Loucy (cell line): ENCODE measurements around the gene APOL5.
"Not testable (repeated sequence)": the region's sequence is repeated elsewhere in the genome, so short reads cannot be mapped to it uniquely, and the experiment has no call there.

Source experiments
- H2AFZ ChIP-seq: fragments of 200-600 bp; sonication (generic); 2 replicates; pipeline ENCODE4 v1.6.0; 2016; ENCODE audit warnings: antibody characterized with exemption, mild to moderate bottlenecking, low read length, moderate library complexity
- H3F3A ChIP-seq: fragments of 200-600 bp; 2 replicates; pipeline ENCODE4 v1.6.0; 2016; ENCODE audit warnings: antibody characterized with exemption, low read depth, mild to moderate bottlenecking
- H3K27me3 ChIP-seq: fragments of 200-600 bp; sonication (generic); 2 replicates; pipeline ENCODE4 v1.6.1; 2014; ENCODE audit warnings: low read length, mild to moderate bottlenecking; ENCODE audit not compliant: insufficient read depth, poor library complexity, severe bottlenecking
- H3K36me3 ChIP-seq: fragments of 200-600 bp; sonication (generic); 2 replicates; pipeline ENCODE4 v1.6.1; 2016; ENCODE audit warnings: low read length; ENCODE audit not compliant: insufficient read depth
- H3K4me1 ChIP-seq: fragments of 200-600 bp; sonication (generic); 2 replicates; pipeline ENCODE4 v1.5.1; 2014; ENCODE audit warnings: low read length, mild to moderate bottlenecking; ENCODE audit not compliant: insufficient read depth, poor library complexity, severe bottlenecking
- H3K4me2 ChIP-seq: fragments of 200-600 bp; sonication (generic); 2 replicates; pipeline ENCODE4 v1.6.0; 2014; ENCODE audit warnings: antibody characterized with exemption, low read length, low read depth, mild to moderate bottlenecking; ENCODE audit not compliant: poor library complexity, severe bottlenecking
- H3K4me3 ChIP-seq: fragments of 200-600 bp; sonication (generic); 2 replicates; pipeline ENCODE4 v1.5.1; 2014; ENCODE audit warnings: low read length, mild to moderate bottlenecking, mixed read lengths; ENCODE audit not compliant: poor library complexity, severe bottlenecking
- H3K79me2 ChIP-seq: fragments of 200-600 bp; sonication (generic); 2 replicates; pipeline ENCODE4 v1.6.1; 2014; ENCODE audit warnings: low read length; ENCODE audit not compliant: insufficient read depth
- H3K9ac ChIP-seq: fragments of 200-600 bp; sonication (generic); 2 replicates; pipeline ENCODE4 v1.6.0; 2014; ENCODE audit warnings: mild to moderate bottlenecking, low read depth, low read length, moderate library complexity; ENCODE audit not compliant: poor library complexity, severe bottlenecking
- H3K9me2 ChIP-seq: fragments of 200-600 bp; sonication (generic); replicated peaks from 2 replicates; pipeline ENCODE4 v1.6.1; 2016; ENCODE audit warnings: low read depth, low read length, mixed read lengths
- H3K9me3 ChIP-seq: fragments of 200-600 bp; sonication (generic); 2 replicates; pipeline ENCODE4 v1.6.1; 2014; ENCODE audit warnings: mild to moderate bottlenecking, antibody characterized with exemption, low read length, low read depth; ENCODE audit not compliant: insufficient read depth
- H4K20me1 ChIP-seq: fragments of 200-600 bp; sonication (generic); 2 replicates; pipeline ENCODE4 v1.6.0; 2014; ENCODE audit warnings: antibody characterized with exemption, low read length, mild to moderate bottlenecking; ENCODE audit not compliant: insufficient read depth, poor library complexity, severe bottlenecking
- EZH2phosphoT487 ChIP-seq: fragments of 200-600 bp; IDR thresholded peaks from 2 replicates; pipeline ENCODE4 v1.6.1; 2018; ENCODE audit warnings: antibody characterized with exemption, mild to moderate bottlenecking, moderate library complexity, borderline replicate concordance
- TF ChIP-seq, protein P1 (sequence below): fragments of 200-600 bp; sonication (generic); conservative IDR thresholded peaks from 2 replicates; pipeline ENCODE4 v1.5.1; 2014; ENCODE audit warnings: mild to moderate bottlenecking, antibody characterized with exemption, low read length

APOL5 gene

DNA sequence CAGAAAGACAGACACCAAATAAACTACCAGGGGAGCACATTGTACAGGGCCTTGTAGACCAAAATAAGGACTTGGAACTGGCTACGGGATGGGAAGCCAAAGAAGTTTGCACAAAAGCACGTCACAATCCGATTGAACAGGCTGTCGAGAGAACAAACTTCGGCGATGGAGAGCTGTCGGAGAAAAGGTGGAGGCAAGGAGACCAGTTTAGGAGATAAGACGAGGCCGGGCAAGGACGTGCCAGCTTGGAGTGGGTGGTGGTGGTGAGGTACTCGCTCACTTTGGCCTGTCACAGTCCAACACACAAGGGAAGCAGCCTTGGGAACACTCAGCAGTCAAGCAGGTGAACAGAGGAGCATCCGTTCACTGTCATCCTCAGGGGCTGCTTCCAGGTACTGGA is 19.0 kb downstream of the APOL5 start:
- H3K4me2 ChIP-seq, result no peak overlapping the region
- H3F3A ChIP-seq, result no peaks in the 10 kb centered on the region
- no peaks in the 10 kb centered on the region for H3K36me3 ChIP-seq
- no peak overlapping the region for H3K9ac ChIP-seq
- H3K79me2 ChIP-seq, result no peaks in the 10 kb centered on the region
- H3K4me1 ChIP-seq, result no peaks in the 10 kb centered on the region
- no peak for TF ChIP-seq EZH2phosphoT487
- TF ChIP-seq, protein P1, sequence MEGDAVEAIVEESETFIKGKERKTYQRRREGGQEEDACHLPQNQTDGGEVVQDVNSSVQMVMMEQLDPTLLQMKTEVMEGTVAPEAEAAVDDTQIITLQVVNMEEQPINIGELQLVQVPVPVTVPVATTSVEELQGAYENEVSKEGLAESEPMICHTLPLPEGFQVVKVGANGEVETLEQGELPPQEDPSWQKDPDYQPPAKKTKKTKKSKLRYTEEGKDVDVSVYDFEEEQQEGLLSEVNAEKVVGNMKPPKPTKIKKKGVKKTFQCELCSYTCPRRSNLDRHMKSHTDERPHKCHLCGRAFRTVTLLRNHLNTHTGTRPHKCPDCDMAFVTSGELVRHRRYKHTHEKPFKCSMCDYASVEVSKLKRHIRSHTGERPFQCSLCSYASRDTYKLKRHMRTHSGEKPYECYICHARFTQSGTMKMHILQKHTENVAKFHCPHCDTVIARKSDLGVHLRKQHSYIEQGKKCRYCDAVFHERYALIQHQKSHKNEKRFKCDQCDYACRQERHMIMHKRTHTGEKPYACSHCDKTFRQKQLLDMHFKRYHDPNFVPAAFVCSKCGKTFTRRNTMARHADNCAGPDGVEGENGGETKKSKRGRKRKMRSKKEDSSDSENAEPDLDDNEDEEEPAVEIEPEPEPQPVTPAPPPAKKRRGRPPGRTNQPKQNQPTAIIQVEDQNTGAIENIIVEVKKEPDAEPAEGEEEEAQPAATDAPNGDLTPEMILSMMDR, result no peak
- H3K4me3 ChIP-seq, result no peak overlapping the region
- H3K9me3 ChIP-seq, result no peaks in the 10 kb centered on the region
- H3K9me2 ChIP-seq, result no peaks in the 10 kb centered on the region
- H4K20me1 ChIP-seq, result no peaks in the 10 kb centered on the region
- H3K27me3 ChIP-seq, result no peaks in the 10 kb centered on the region
- no peak overlapping the region for H2AFZ ChIP-seq

DNA sequence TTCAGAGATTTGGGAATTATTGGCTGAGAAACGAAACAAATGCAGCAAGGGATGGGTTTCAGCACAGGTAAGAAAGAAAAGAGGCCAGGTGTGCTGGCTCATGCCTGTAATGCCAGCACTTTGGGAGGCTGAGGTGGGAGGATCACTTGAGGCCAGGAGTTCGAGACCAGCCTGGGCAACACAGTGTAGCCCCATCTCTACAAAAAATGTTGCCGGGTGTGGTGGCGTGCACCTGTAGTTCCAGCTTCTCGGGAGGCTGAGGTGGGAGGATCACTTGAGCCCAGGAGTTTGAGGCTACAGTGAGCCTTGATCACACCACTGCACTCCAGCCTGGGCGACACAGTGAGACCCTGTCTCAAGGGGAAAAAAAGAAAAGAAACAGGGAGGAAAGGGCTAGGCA is 20.2 kb downstream of the APOL5 start:
- not testable (repeated sequence) for H3K27me3 ChIP-seq, H3F3A ChIP-seq, H3K4me1 ChIP-seq, H3K79me2 ChIP-seq, H4K20me1 ChIP-seq, H3K9me2 ChIP-seq, H3K36me3 ChIP-seq, H3K4me3 ChIP-seq, H3K9me3 ChIP-seq, H3K4me2 ChIP-seq, H2AFZ ChIP-seq, H3K9ac ChIP-seq

DNA sequence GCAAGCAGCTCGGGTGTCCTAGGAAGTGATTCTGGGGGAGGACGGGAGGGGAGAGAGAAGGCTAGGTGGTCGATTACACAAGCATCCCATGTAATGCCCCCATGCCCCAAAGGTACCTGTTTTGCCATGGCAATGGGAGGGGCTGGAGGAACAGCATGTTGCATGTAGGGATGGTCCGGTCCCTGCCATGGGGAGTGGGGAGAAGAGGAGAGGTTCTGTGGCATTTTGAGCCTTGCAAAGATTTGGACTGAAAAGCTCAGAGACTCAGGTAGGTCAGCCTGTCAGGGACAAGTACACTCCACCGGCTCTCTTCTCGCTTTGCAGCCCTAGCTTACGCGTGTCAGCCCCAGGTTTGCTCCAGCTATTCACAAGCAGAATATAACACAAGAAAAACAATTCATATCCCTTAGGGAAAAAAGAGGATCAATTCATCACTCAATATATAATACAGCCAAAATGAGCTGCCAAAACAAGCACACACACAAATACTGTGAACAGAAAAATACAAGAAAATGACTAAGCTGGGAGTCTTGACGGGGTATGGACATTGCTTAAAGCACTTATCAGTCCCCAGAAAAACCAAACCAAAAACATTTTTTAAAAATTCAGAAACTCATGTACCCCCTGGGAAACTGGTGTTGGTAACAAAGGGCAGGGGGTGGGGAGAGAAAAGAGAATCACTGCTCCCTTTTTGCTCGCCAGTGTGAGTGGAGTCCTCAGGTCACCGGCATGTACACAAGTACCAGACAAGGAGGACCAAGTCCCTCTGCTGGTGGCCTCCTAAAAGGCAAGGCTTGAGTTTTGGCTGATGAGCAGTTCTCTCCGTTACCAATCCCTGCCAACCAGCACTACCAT is 21.6 kb downstream of the APOL5 start:
- no peak for TF ChIP-seq EZH2phosphoT487
- TF ChIP-seq, protein P1, result peak; percentile 56
- Histone ChIP-seq H4K20me1 (no peaks in the 10 kb centered on the region), H2AFZ (no peak overlapping the region), H3K9me3 (no peaks in the 10 kb centered on the region), H3K4me2 (no peak overlapping the region), H3K36me3 (no peaks in the 10 kb centered on the region), H3K79me2 (no peaks in the 10 kb centered on the region), H3K9ac (no peak overlapping the region), H3K27me3 (no peaks in the 10 kb centered on the region), H3K9me2 (no peaks in the 10 kb centered on the region), H3K4me3 (no peak overlapping the region), H3F3A (no peaks in the 10 kb centered on the region), H3K4me1 (no peaks in the 10 kb centered on the region)

DNA sequence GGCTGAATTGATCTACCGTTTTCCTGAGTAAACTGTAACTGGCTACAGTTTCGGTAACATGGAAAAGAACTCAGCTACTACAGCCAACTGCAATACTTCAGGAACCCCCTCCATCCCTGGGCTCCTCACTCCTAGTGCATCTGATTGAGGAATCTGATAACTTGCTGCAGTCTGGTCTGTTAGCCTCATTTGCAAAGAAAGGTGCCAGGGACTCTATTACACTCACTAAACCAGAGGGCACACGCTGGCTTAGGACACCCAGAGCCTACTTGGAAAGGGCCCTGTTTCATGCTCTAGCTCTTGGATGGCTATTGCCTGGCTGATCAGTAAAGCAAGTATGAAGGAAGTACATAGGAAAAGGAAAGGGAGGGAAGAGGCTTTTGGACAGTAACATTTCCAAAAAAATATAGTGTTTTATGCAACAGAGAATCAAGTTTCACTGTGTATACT is 22.3 kb downstream of the APOL5 start:
- TF ChIP-seq EZH2phosphoT487, result no peak
- TF ChIP-seq, protein P1, result no peak

More for the DNA sequence above, 22.3 kb downstream of the APOL5 start:
- no peaks in the 10 kb centered on the region for H3K27me3 ChIP-seq
- no peaks in the 10 kb centered on the region for H3K9me3 ChIP-seq
- H3K4me3 ChIP-seq, result no peak overlapping the region
- no peak overlapping the region for H2AFZ ChIP-seq
- H3K4me1 ChIP-seq, result no peaks in the 10 kb centered on the region
- no peaks in the 10 kb centered on the region for H3K36me3 ChIP-seq
- H4K20me1 ChIP-seq, result no peaks in the 10 kb centered on the region
- no peaks in the 10 kb centered on the region for H3K9me2 ChIP-seq
- H3K79me2 ChIP-seq, result no peaks in the 10 kb centered on the region
- no peak overlapping the region for H3K9ac ChIP-seq
- H3K4me2 ChIP-seq, result no peak overlapping the region
- no peaks in the 10 kb centered on the region for H3F3A ChIP-seq
